Cardiac muscle cell (in vitro differentiated cells and primary cell): Measurements from ENCODE around the gene SINHCAF. TPM values are rescaled to one million over a fixed set of nuclear protein-coding genes. Genes with fewer than 3 reads are reported as not detected.

Source experiments
- DNase-seq, 2 donors: peaks; one replicate each; pipeline versions ENCODE4 v3.0.0 to v3.0.0-alpha.2; 2010 to 2017; ENCODE audit warnings: low read depth in 1 of 2, low spot score in 1 of 2
- H3K27ac ChIP-seq: fragments of 200-600 bp; sonication (generic); 2 replicates; pipeline ENCODE4 v1.5.1; 2016
- H3K27me3 ChIP-seq: fragments of 200-600 bp; sonication (generic); 2 replicates; pipeline ENCODE4 v1.6.0; 2016; ENCODE audit warnings: control low read depth
- H3K36me3 ChIP-seq: fragments of 200-600 bp; sonication (generic); 2 replicates; pipeline ENCODE4 v1.5.1; 2016; ENCODE audit warnings: control low read depth
- H3K4me1 ChIP-seq: fragments of 200-600 bp; sonication (generic); 2 replicates; pipeline ENCODE4 v1.8.1; 2017; ENCODE audit warnings: low read depth, mild to moderate bottlenecking, mixed run types
- H3K4me3 ChIP-seq: fragments of 200-600 bp; sonication (generic); 2 replicates; pipeline ENCODE4 v1.5.1; 2016; ENCODE audit warnings: mild to moderate bottlenecking
- H3K9me3 ChIP-seq: fragments of 200-600 bp; sonication (generic); 2 replicates; pipeline ENCODE4 v1.5.1; 2017; ENCODE audit warnings: low read depth, mild to moderate bottlenecking, control low read depth
- CTCF ChIP-seq: IDR thresholded peaks from 2 replicates; pipeline ENCODE4 v1.5.1; 2012; ENCODE audit warnings: low read depth, mild to moderate bottlenecking, low read length
- polyA plus RNA-seq: library from polyadenylated mRNA; unstranded; fragments of >200 nt; fragmentation: Nextera tagmentation; extraction: Ambion mirVana; gene quantifications from 2 replicates; pipeline ENCODE4 v1.2.1, GENCODE V29; 2016
- total RNA-seq: library from RNA; depleted of rRNA; stranded (reverse); fragments of >200 nt; gene quantifications from 2 replicates; pipeline ENCODE4 v1.2.3, GENCODE V29; 2016

The SINHCAF gene
- total and polyA plus RNA-seq, 2 experiments from 2014 or later = 102 to 176 TPM

DNA sequence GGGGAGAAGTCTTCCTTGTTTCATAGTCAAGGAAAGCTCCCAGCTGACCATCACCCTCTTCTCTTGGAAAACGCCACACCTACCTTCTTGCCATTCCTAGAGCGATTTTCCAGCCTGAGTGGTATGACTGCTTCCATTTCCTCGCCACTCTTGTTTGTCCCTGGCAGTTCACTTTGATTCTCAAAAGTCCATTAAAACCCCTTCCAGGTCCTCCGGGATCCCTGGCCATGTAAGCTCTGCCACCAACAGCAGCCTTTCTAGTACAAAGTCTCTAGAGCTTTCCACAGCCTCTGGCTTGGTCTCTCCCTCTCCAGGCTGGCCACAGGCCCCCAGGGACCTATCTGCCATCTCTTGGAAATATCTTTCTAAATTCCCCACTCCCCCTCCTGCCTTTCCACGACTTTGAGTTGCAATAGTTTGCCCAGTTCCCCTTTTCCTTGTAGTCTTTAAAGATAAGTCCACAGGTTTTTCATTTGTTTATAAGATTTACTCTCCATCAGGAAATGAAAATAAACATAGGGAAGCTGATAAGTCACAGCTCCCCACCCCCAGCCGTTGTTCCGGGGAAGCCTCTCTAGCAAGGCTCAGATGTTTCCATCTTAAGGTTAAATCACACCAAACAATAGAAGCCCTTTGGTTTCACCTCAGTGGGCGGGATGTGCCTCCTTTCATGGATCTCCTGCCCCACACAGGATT is 42.9 kb upstream of the SINHCAF start:
- no peaks in the 10 kb centered on the region for H3K9me3 ChIP-seq
- DNase-seq = peak; percentile 8 to 19
- no peaks in the 10 kb centered on the region for H3K36me3 ChIP-seq
- H3K4me3 ChIP-seq = no peak overlapping the region
- H3K4me1 ChIP-seq = peaks cover 29% of the 10 kb centered on the region
- TF ChIP-seq CTCF = no peak
- no peaks in the 10 kb centered on the region for H3K27me3 ChIP-seq
- H3K27ac ChIP-seq = peak overlapping the region; percentile 61

- no peak for DNase-seq
- Histone ChIP-seq H3K27me3 (no peaks in the 10 kb centered on the region), H3K4me3 (no peak overlapping the region), H3K4me1 (peaks cover 30% of the 10 kb centered on the region), H3K36me3 (no peaks in the 10 kb centered on the region), H3K9me3 (no peaks in the 10 kb centered on the region), H3K27ac (no peak overlapping the region)
- TF ChIP-seq CTCF = no peak
Measured at GRCh38 chr12:31366104-31366621, 40.2 kb upstream of the SINHCAF start.

DNA sequence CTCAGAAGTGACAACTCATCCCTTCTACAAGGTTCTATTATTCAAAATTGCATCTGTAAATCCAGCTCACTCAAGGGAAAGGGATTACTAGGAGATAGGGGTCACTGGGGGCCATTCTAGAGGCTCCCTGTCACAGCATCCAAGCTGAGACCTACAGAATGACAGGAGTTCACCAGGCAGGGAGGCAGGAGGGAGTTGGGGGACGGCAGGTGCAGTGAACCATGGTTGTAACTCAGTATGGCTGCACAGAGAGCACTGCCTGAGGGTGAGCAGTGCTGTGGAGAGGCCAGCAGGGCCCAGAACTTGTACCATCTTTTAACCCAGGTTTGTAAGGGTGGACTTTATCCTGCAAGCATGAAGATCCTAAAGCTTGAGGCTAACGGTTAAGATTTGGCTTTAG is 37.9 kb upstream of the SINHCAF start:
- H3K4me1 ChIP-seq = peaks cover 7% of the 10 kb centered on the region

DNA sequence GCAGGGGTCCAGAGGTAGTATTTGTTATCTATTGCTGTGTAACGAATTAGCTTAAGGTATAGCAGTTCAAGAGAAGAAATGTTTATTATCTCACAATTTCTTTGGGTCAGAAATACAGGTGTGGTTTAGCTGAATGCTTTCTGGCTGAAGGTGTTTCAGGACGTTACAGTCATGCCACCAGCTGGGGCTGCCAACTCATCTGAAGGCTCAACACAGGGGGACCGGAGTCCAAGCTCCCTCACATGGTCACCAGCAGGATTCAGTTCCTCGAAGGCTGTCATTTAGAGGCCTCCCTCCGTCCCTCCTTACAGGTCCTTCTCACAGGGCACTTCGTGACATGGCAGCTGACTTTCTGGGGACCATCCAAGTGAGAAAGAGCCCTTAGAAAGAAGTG is 37.5 kb upstream of the SINHCAF start:
- H3K4me3 ChIP-seq = no peak overlapping the region
- H3K27ac ChIP-seq = no peak overlapping the region
- no peak for TF ChIP-seq CTCF
- H3K36me3 ChIP-seq = no peaks in the 10 kb centered on the region
- H3K4me1 ChIP-seq = peaks cover 5% of the 10 kb centered on the region
- H3K9me3 ChIP-seq = no peaks in the 10 kb centered on the region
- no peak for DNase-seq
- H3K27me3 ChIP-seq = no peaks in the 10 kb centered on the region

More for the DNA sequence above, 37.9 kb upstream of the SINHCAF start:
- no peaks in the 10 kb centered on the region for H3K9me3 ChIP-seq
- no peak for DNase-seq
- no peak for TF ChIP-seq CTCF
- no peak overlapping the region for H3K4me3 ChIP-seq
- H3K36me3 ChIP-seq = no peaks in the 10 kb centered on the region
- no peak overlapping the region for H3K27ac ChIP-seq
- no peaks in the 10 kb centered on the region for H3K27me3 ChIP-seq

GRCh38 chr12:31362759-31363415 is 36.9 kb upstream of the SINHCAF start:
- Histone ChIP-seq H3K27ac (no peak overlapping the region), H3K36me3 (no peaks in the 10 kb centered on the region), H3K27me3 (no peaks in the 10 kb centered on the region), H3K9me3 (no peaks in the 10 kb centered on the region), H3K4me3 (no peak overlapping the region), H3K4me1 (peaks cover 5% of the 10 kb centered on the region)
- peak in 1 of 2 donors; percentile 11 for DNase-seq
- no peak for TF ChIP-seq CTCF
